Measurements from ENCODE around the gene PROCA1. TPM values are rescaled to one million over a fixed set of nuclear protein-coding genes. Genes with fewer than 3 reads are reported as not detected.

The PROCA1 gene
- total RNA-seq, 2 experiments from 2014 or later = 4.5 to 4.6 TPM

GRCh38 chr17:28743243-28744103 lies 31.8 kb upstream of the PROCA1 start, which contains the start of gene TRAF4:
Gene TRAF4, plus strand, starts transcription at chr17:28744011. Its CDS starts 102 bp downstream, at chr17:28744113.
- Histone ChIP-seq H3K27ac (ENCODE audit: low read depth, low read length, poor library complexity, severe bottlenecking) (peak within 1 kb of the TSS; percentile 95), H4K20me1 (ENCODE audit: insufficient read depth, low read length) (peaks cover 25% of the 10 kb centered on the region), H2AFZ (ENCODE audit: low read length) (no peak within 1 kb of the TSS), H3K4me1 (ENCODE audit: insufficient read depth, low read length, poor library complexity, severe bottlenecking) (peaks cover 73% of the 10 kb centered on the region), H3K4me2 (ENCODE audit: low read length) (peak within 1 kb of the TSS; percentile 96), H3K9me2 (ENCODE audit: insufficient read depth, low read length) (no peaks in the 10 kb centered on the region), H3K4me3 (ENCODE audit: low read depth, low read length, poor library complexity, severe bottlenecking) (peak within 1 kb of the TSS; percentile 98), H3K79me2 (ENCODE audit: insufficient read depth, low read depth, low read length) (peaks cover 43% of the 10 kb centered on the region), H3K36me3 (ENCODE audit: insufficient read depth, low read length) (peaks cover 60% of the 10 kb centered on the region), H3K9me3 (ENCODE audit: low read length) (peaks cover 3% of the 10 kb centered on the region; the same call in 1 of the 2 replicates)
- CTCF ChIA-PET (ENCODE audit: unreplicated experiment) = interaction anchor here (0.6 kb wide), 1 partner anchor 45 kb away, joined by 3 read pairs; no protein-coding TSS in a partner anchor
- intact Hi-C loops (cut with micrococcal nuclease; ENCODE audit: unreplicated experiment) = loop anchor here (1.0 kb wide), 1 partner anchor 15 kb away; the partner anchor contains the start of gene NEK8
- peak; percentile 92 for DNase-seq (ENCODE audit: low spot score)
- no peak for TF ChIP-seq EZH2phosphoT487 (IDR thresholded peaks at IDR 0.05; ENCODE audit: borderline replicate concordance, low read depth, low read length)
- TF ChIP-seq, protein P1, sequence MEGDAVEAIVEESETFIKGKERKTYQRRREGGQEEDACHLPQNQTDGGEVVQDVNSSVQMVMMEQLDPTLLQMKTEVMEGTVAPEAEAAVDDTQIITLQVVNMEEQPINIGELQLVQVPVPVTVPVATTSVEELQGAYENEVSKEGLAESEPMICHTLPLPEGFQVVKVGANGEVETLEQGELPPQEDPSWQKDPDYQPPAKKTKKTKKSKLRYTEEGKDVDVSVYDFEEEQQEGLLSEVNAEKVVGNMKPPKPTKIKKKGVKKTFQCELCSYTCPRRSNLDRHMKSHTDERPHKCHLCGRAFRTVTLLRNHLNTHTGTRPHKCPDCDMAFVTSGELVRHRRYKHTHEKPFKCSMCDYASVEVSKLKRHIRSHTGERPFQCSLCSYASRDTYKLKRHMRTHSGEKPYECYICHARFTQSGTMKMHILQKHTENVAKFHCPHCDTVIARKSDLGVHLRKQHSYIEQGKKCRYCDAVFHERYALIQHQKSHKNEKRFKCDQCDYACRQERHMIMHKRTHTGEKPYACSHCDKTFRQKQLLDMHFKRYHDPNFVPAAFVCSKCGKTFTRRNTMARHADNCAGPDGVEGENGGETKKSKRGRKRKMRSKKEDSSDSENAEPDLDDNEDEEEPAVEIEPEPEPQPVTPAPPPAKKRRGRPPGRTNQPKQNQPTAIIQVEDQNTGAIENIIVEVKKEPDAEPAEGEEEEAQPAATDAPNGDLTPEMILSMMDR (conservative IDR thresholded peaks at IDR 0.05; ENCODE audit: low read length) = no peak
- POLR2A ChIA-PET = interaction anchor here (0.6 to 5.6 kb wide), 4 partner anchors 10 to 1024 kb away, joined by 3 to 56 read pairs (median 4); partner anchors contain the start of genes NEK8, RPL23A and TLCD1
- BruUV-seq (replicated peaks) = no TSS peak

DNA sequence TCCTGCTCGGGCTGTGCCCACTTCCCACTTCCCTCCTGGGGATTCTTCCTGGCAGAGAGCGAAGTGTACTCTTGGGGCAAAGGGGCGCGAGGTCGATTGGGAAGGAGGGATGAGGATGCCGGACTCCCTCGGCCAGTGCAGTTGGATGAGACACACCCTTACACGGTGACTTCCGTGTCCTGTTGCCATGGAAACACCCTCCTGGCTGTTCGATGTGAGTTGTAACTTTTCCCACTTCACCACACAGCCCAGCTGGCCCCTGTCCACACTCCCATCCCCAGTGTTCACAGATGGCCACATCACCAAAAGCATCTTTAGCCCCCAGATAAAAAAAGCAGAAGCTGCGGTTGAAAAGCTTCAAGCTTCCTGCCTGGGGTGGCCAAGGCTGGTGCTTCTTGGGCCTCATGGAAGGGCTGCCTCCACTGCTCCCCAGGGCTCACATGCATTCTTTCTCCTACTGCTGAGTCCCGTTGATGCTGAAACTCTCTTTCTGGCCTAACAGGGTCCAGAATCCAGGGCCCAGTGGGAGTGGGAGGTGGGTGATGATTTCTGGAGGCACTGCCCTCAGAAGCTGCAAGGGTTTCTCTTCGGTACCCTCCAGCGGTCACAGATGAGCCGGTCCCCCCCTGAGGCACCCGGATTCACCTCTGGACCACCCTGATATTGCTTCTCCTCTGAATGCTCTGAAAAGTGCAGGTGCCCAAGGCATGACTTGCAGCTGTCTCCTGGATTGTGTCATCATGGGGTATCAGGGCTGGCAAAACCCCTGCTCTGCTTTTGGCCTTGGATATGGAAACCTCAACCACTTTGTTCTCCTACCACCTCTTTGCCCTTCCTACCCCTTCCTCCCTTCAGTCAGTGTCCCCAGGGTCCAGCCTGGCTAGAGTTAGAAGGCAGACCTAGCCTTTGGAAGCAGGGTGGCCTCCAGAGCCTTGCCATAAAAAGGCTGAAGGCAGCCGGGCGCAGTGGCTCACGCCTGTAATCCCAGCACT lies 30.0 kb upstream of the PROCA1 start:
- H3K4me2 ChIP-seq (ENCODE audit: low read length) = peak overlapping the region; percentile 87
- H3K79me2 ChIP-seq (ENCODE audit: insufficient read depth, low read depth, low read length) = peaks cover 37% of the 10 kb centered on the region
- H2AFZ ChIP-seq (ENCODE audit: low read length) = no peak overlapping the region
- peaks cover 3% of the 10 kb centered on the region; the same call in 1 of the 2 replicates for H3K9me3 ChIP-seq (ENCODE audit: low read length)
- H3K4me3 ChIP-seq (ENCODE audit: low read depth, low read length, poor library complexity, severe bottlenecking) = peak overlapping the region; percentile 38
- ChIA-PET CTCF (ENCODE audit: unreplicated experiment) (interaction anchor here (0.6 to 2.4 kb wide), 2 partner anchors 8 to 14 kb away, joined by 3 to 11 read pairs; partner anchors contain the start of gene NEK8), POLR2A (interaction anchor here (1.2 to 5.6 kb wide), 3 partner anchors 14 to 177 kb away, joined by 3 to 56 read pairs (median 7); partner anchors contain the start of genes NEK8, RPL23A and TLCD1)
- intact Hi-C loops (cut with micrococcal nuclease; ENCODE audit: unreplicated experiment) = no loop called here
- peak overlapping the region; percentile 95 for H3K27ac ChIP-seq (ENCODE audit: low read depth, low read length, poor library complexity, severe bottlenecking)
- TF ChIP-seq, protein P1 (conservative IDR thresholded peaks at IDR 0.05; ENCODE audit: low read length) = no peak
- TF ChIP-seq EZH2phosphoT487 (IDR thresholded peaks at IDR 0.05; ENCODE audit: borderline replicate concordance, low read depth, low read length) = no peak
- peaks cover 46% of the 10 kb centered on the region for H3K36me3 ChIP-seq (ENCODE audit: insufficient read depth, low read length)
- H4K20me1 ChIP-seq (ENCODE audit: insufficient read depth, low read length) = peaks cover 18% of the 10 kb centered on the region
- H3K4me1 ChIP-seq (ENCODE audit: insufficient read depth, low read length, poor library complexity, severe bottlenecking) = peaks cover 80% of the 10 kb centered on the region
- no TSS peak for BruUV-seq (replicated peaks)
- peak; percentile 93 for DNase-seq (ENCODE audit: low spot score)
- H3K9me2 ChIP-seq (ENCODE audit: insufficient read depth, low read length) = no peaks in the 10 kb centered on the region

Measured in OCI-LY7 (cell line).